Mesothelial cell of epicardium (in vitro differentiated cells): ENCODE measurements around the gene PAQR5. TPM values are rescaled to one million over a fixed set of nuclear protein-coding genes. Genes with fewer than 3 reads are reported as not detected.
"Not testable (repeated sequence)": the region's sequence is repeated elsewhere in the genome, so short reads cannot be mapped to it uniquely, and the experiment has no call there.

ENCODE experiments used
- DNase-seq, 2 experiments: peaks; one replicate each; pipeline ENCODE4 v3.0.0; 2021; ENCODE audit warnings: low spot score in 2 of 2; ENCODE audit not compliant: unreplicated experiment in 2 of 2
- H3K27ac Mint-ChIP-seq: 2 replicates; pipeline ENCODE4 v1.8.0; 2021; ENCODE audit warnings: mixed read lengths
- H3K27me3 Mint-ChIP-seq: 2 replicates; pipeline ENCODE4 v1.8.0; 2021; ENCODE audit warnings: low read depth, mixed read lengths
- H3K36me3 Mint-ChIP-seq: 2 replicates; pipeline ENCODE4 v1.8.0; 2021; ENCODE audit warnings: mixed read lengths
- H3K4me1 Mint-ChIP-seq: 2 replicates; pipeline ENCODE4 v1.8.0; 2021; ENCODE audit warnings: mixed read lengths
- H3K4me3 Mint-ChIP-seq: 2 replicates; pipeline ENCODE4 v1.8.0; 2021; ENCODE audit warnings: mild to moderate bottlenecking, moderate library complexity, mixed read lengths
- H3K9me3 Mint-ChIP-seq: 2 replicates; pipeline ENCODE4 v1.8.0; 2021; ENCODE audit warnings: mixed read lengths
- total RNA-seq: library from RNA; stranded (reverse); gene quantifications from 3 replicates; pipeline ENCODE4 v1.2.1, GENCODE V29; 2021
- TF ChIP-seq, protein P1 (sequence below): fragments of 200-600 bp; sonication (generic); IDR thresholded peaks from one replicate; pipeline ENCODE4 v1.5.0; 2021; ENCODE audit warnings: antibody characterized with exemption; ENCODE audit not compliant: unreplicated experiment

Gene PAQR5
- total RNA-seq, 1 donor from 2014 or later = 1.2 TPM

DNA sequence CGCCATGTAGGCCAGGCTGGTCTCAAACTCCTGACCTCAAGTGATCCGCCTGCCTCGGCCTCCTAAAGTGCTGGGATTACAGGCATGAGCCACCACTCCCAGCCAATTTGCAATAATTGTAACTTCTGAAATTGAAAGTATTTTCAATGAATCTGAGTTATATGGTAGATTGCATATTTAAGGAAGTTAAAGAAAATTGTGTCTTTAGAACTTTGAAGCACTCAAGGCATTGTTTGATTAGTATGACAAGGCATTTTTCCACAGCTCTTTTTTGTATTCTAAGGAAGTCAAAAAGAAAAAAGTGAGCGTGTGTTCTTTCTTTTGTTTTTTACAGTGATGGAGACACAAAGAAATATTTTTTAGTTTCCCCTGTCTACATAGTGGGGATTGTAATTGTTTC lies 138.2 kb downstream of the PAQR5 start:
- peaks cover 36% of the 10 kb centered on the region for H3K36me3 Mint-ChIP-seq
- no peaks in the 10 kb centered on the region for H3K27me3 Mint-ChIP-seq
- H3K4me3 Mint-ChIP-seq = no peak overlapping the region
- H3K27ac Mint-ChIP-seq = no peak overlapping the region
- no peak for DNase-seq
- no peaks in the 10 kb centered on the region for H3K4me1 Mint-ChIP-seq
- no peaks in the 10 kb centered on the region for H3K9me3 Mint-ChIP-seq
- TF ChIP-seq, protein P1, sequence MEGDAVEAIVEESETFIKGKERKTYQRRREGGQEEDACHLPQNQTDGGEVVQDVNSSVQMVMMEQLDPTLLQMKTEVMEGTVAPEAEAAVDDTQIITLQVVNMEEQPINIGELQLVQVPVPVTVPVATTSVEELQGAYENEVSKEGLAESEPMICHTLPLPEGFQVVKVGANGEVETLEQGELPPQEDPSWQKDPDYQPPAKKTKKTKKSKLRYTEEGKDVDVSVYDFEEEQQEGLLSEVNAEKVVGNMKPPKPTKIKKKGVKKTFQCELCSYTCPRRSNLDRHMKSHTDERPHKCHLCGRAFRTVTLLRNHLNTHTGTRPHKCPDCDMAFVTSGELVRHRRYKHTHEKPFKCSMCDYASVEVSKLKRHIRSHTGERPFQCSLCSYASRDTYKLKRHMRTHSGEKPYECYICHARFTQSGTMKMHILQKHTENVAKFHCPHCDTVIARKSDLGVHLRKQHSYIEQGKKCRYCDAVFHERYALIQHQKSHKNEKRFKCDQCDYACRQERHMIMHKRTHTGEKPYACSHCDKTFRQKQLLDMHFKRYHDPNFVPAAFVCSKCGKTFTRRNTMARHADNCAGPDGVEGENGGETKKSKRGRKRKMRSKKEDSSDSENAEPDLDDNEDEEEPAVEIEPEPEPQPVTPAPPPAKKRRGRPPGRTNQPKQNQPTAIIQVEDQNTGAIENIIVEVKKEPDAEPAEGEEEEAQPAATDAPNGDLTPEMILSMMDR = no peak

DNA sequence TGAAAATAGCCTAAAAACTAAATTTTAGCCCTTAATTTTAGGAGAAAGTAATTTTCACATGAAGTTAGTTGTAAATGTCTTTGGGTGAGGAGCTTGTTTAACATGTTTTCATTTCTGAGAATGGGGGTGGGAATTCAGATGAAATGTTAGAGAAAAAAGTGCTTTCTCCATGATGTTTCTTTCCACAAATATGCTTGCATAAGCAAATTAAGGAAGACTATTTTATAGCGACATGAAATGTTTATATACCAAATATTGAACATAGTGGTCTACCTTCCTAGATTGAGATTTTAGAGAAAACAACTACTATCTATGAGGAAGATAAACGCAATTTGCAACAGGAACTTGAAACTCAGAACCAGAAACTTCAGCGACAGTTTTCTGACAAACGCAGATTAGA lies 140.9 kb downstream of the PAQR5 start:
- DNase-seq = no peak
- no peak overlapping the region for H3K4me3 Mint-ChIP-seq
- H3K36me3 Mint-ChIP-seq = peaks cover 34% of the 10 kb centered on the region
- no peak overlapping the region for H3K27ac Mint-ChIP-seq
- no peaks in the 10 kb centered on the region for H3K9me3 Mint-ChIP-seq
- H3K4me1 Mint-ChIP-seq = no peaks in the 10 kb centered on the region
- no peaks in the 10 kb centered on the region for H3K27me3 Mint-ChIP-seq
- TF ChIP-seq, protein P1 = no peak

DNA sequence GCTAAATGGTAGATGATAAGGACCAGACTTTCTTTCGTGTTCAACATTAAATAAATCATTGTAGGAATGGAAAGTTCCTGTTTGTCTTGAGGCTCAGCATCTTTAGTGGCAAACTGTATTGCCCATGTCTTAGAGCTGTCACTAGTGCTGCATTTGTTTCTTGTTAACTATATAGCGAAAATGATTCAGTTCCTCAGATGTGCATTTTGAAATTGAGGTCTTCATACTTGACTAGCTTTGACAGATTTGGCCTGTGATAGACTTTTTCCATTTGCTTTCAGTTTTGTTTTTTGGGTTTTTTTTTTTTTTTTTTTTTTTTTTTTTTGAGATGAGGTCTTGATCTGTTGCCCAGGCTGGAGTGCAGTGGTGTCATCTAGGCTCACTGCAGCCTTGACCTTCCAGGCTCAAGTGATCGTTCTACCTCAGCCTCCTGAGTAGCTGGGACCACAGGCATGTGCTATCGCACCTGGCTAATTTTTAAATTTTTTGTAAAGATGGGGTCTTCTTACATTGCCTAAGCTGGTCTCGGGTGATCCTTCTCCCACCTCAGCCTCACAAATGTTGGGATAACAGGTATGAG lies 144.4 kb downstream of the PAQR5 start:
- no peak for DNase-seq
- Mint-ChIP-seq H3K9me3 (no peaks in the 10 kb centered on the region), H3K27ac (no peak overlapping the region), H3K4me1 (no peaks in the 10 kb centered on the region), H3K36me3 (peaks cover 24% of the 10 kb centered on the region), H3K27me3 (no peaks in the 10 kb centered on the region), H3K4me3 (no peak overlapping the region)
- TF ChIP-seq, protein P1 = no peak

DNA sequence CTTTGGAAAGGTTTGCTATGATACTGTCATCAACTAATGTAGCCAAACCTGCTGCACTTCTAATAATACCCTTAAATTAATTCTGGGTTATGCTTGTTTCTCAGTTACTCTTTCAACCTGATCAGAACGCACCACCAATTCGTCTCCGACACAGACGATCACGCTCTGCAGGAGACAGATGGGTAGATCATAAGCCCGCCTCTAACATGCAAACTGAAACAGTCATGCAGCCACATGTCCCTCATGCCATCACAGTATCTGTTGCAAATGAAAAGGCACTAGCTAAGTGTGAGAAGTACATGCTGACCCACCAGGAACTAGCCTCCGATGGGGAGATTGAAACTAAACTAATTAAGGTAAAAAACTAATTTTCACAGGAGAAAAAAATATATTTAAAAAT lies 146.0 kb downstream of the PAQR5 start:
- Mint-ChIP-seq H3K4me3 (no peak overlapping the region), H3K27me3 (no peaks in the 10 kb centered on the region), H3K4me1 (no peaks in the 10 kb centered on the region), H3K27ac (no peak overlapping the region), H3K36me3 (peaks cover 16% of the 10 kb centered on the region), H3K9me3 (no peaks in the 10 kb centered on the region)
- TF ChIP-seq, protein P1 = no peak
- DNase-seq = no peak

DNA sequence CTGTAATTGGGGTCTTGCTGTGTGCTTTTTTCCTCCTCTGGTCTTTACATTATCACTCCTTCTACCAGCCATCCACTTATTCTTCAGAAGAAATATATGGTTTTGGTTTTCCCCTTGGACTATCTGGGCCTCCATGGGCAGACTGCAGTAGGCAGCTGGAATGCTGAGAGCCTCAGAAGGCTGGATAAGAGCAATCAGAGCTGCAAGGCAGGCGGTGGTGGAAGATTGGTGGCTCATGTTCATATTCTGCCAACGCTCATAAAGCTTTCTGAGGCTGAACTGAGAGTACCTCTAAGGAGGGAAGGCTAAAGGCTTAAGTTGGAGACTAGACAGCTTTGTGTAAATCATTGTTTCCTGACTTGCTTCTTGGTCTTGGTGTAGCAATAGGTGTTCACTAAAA lies 148.2 kb downstream of the PAQR5 start:
- H3K4me3 Mint-ChIP-seq = no peak overlapping the region
- H3K36me3 Mint-ChIP-seq = peaks cover 11% of the 10 kb centered on the region
- no peaks in the 10 kb centered on the region for H3K27me3 Mint-ChIP-seq
- no peak overlapping the region for H3K27ac Mint-ChIP-seq
- DNase-seq = no peak
- peaks cover 3% of the 10 kb centered on the region for H3K4me1 Mint-ChIP-seq
- no peaks in the 10 kb centered on the region for H3K9me3 Mint-ChIP-seq
- TF ChIP-seq, protein P1 = no peak

DNA sequence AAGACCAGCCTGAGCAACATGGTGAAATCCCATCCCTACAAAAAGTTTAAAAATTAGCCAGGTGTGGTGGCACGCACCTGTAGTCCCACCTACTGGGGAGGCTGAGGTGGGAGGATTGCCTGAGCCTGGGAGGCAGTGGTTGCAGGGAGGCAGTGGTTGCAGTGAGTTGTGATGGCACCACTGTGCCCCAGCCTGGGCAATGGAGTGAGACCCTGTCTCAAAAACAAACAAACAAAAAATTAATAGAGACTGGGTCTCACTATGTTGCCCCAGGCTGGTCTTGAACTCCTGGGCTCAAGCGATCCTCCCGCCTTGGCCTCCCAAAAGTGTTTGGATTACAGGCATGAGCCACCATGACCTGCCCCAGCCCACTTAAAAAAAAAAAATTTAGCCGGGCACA lies 151.5 kb downstream of the PAQR5 start:
- H3K9me3 Mint-ChIP-seq, H3K27ac Mint-ChIP-seq, DNase-seq, H3K27me3 Mint-ChIP-seq, H3K36me3 Mint-ChIP-seq, H3K4me3 Mint-ChIP-seq: not testable (repeated sequence)
- H3K4me1 Mint-ChIP-seq = peaks cover 28% of the 10 kb centered on the region
